HG03439 (cell line): Measurements from ENCODE around the gene VPS33A.

Experiments used
- ATAC-seq: cut with Tn5 transposase; IDR thresholded peaks from one replicate; pipeline ENCODE4 v1.9.1; 2021; ENCODE audit warnings: mild to moderate bottlenecking, moderate library complexity; ENCODE audit not compliant: unreplicated experiment

The VPS33A gene

GRCh38 chr12:122184517-122184916 lies 81.8 kb downstream of the VPS33A start:
- no peak for ATAC-seq

GRCh38 chr12:122183588-122183940 lies 82.7 kb downstream of the VPS33A start:
- ATAC-seq = no peak

GRCh38 chr12:122182887-122183587 lies 83.3 kb downstream of the VPS33A start, which contains the start of gene LRRC43:
LRRC43 (plus strand) TSS chr12:122183123; CDS start chr12:122183145, 22 bp downstream.
- no peak for ATAC-seq
